B cell (primary cell): Measurements from ENCODE around the gene PDLIM5.

Experiments
- CTCF ChIP-seq: fragments of 200-600 bp; IDR thresholded peaks from one replicate; pipeline ENCODE4 v1.8.0; 2022; ENCODE audit warnings: antibody characterized with exemption, mild to moderate bottlenecking
- EZH2 ChIP-seq: IDR thresholded peaks from 2 replicates; pipeline ENCODE4 v1.6.1; 2012; ENCODE audit warnings: borderline replicate concordance, low read depth, mild to moderate bottlenecking, moderate library complexity, low read length; ENCODE audit not compliant: insufficient read depth, poor library complexity, severe bottlenecking

GRCh38 chr4:94446386-94446785 lies 5.4 kb upstream of the PDLIM5 start:
- TF ChIP-seq CTCF: no peak
- TF ChIP-seq EZH2: no peak
